GM12878 (cell line): ENCODE data around the gene SH3BP5. TPM values are rescaled to one million over a fixed set of nuclear protein-coding genes. Genes with fewer than 3 reads are reported as not detected.

ENCODE experiments used
- ATAC-seq: fragments of 200-7000 bp; cut with Tn5 transposase; 3 replicates; pipeline ENCODE4 v1.9.1; 2020; ENCODE audit warnings: mild to moderate bottlenecking, moderate library complexity
- BruUV-seq: library from RNA; stranded (reverse); fragments of 400-500 nt; replicated peaks from 2 replicates; lab custom pipeline; 2021; lab: Mats Ljungman, UMichigan
- CTCF ChIA-PET: fragments of 300-600 bp; sonication (Branson Sonifier 250); formaldehyde crosslinking; extraction: SDS; loops from one replicate; lab custom pipeline; 2021; ENCODE audit warnings: inconsistent platforms; lab: Yijun Ruan, JAX
- POLR2A ChIA-PET: fragments of 350-600 bp; formaldehyde crosslinking; extraction: SDS; loops from one replicate; lab custom pipeline; 2021; ENCODE audit warnings: inconsistent platforms; lab: Charles Lee
- RAD21 ChIA-PET: fragments of 300-600 bp; sonication (Branson Sonifier 250); formaldehyde crosslinking; loops from one replicate; lab custom pipeline; 2023; ENCODE audit warnings: antibody characterized with exemption; ENCODE audit not compliant: unreplicated experiment; lab: Charles Lee
- SMC1A ChIA-PET: fragments of 300-600 bp; sonication (Branson Sonifier 250); formaldehyde crosslinking; loops from one replicate; lab custom pipeline; 2023; ENCODE audit not compliant: unreplicated experiment, uncharacterized antibody; lab: Charles Lee
- DNase-seq: peaks from one replicate; pipeline ENCODE4 v3.0.0-alpha.2; 2011; ENCODE audit warnings: low read depth, low spot score
- FAIRE-seq: peaks from 3 replicates; lab custom pipeline; 2011; peaks lifted over from hg19 to GRCh38; lab: Jason Lieb, UNC
- H2AFZ ChIP-seq: 2 replicates; pipeline ENCODE4 v1.6.0; 2011; ENCODE audit warnings: low read depth, low read length, control low read depth; ENCODE audit not compliant: control insufficient read depth
- H3K27ac ChIP-seq: 2 replicates; pipeline ENCODE4 v1.5.1; 2011; ENCODE audit warnings: control low read depth; ENCODE audit not compliant: control insufficient read depth, insufficient read depth
- H3K27me3 ChIP-seq, 2 experiments: replicated peaks in 1 of 2; 2 replicates each; pipeline versions ENCODE4 v1.6.0 to v1.6.1; 2011; ENCODE audit warnings: low read length in 1 of 2; ENCODE audit not compliant: control insufficient read depth in 2 of 2, insufficient read depth in 2 of 2
- H3K36me3 ChIP-seq, 2 experiments: 2 replicates each; pipeline ENCODE4 v1.5.1; 2011; ENCODE audit warnings: low read length in 1 of 2; ENCODE audit not compliant: control insufficient read depth in 2 of 2, insufficient read depth in 2 of 2
- H3K4me1 ChIP-seq: 2 replicates; pipeline ENCODE4 v1.6.1; 2011; ENCODE audit warnings: mild to moderate bottlenecking, low read length, moderate library complexity, mixed read lengths; ENCODE audit not compliant: control insufficient read depth, insufficient read depth
- H3K4me2 ChIP-seq: 2 replicates; pipeline ENCODE4 v1.6.0; 2011; ENCODE audit warnings: control low read depth; ENCODE audit not compliant: control insufficient read depth, insufficient read depth
- H3K4me3 ChIP-seq: fragments of 200-600 bp; sonication (generic); 2 replicates; pipeline ENCODE4 v1.5.1; 2016
- H3K79me2 ChIP-seq: 2 replicates; pipeline ENCODE4 v1.6.0; 2011; ENCODE audit warnings: low read length; ENCODE audit not compliant: control insufficient read depth, insufficient read depth
- H3K9ac ChIP-seq: 2 replicates; pipeline ENCODE4 v1.8.0; 2011; ENCODE audit warnings: low read length, control low read depth, mixed read lengths; ENCODE audit not compliant: control insufficient read depth, insufficient read depth
- H3K9me3 ChIP-seq: replicated peaks from 3 replicates; pipeline ENCODE4 v1.5.1; 2011; ENCODE audit warnings: mild to moderate bottlenecking, low read length; ENCODE audit not compliant: control insufficient read depth, insufficient read depth
- H4K20me1 ChIP-seq: 2 replicates; pipeline ENCODE4 v1.6.0; 2011; ENCODE audit not compliant: control insufficient read depth, insufficient read depth
- GABPA ChIP-seq: IDR thresholded peaks from 2 replicates; pipeline ENCODE4 v1.6.1; 2014; ENCODE audit warnings: antibody characterized with exemption, low read depth, mild to moderate bottlenecking, inconsistent platforms
- GATAD2B ChIP-seq: fragments of 450-650 bp; conservative IDR thresholded peaks from 2 replicates; pipeline ENCODE4 v1.6.1; 2017; ENCODE audit warnings: low read depth, mild to moderate bottlenecking, moderate library complexity
- HDAC6 ChIP-seq: fragments of 200-600 bp; sonication (generic); IDR thresholded peaks from one replicate; pipeline ENCODE4 v1.8.0; 2017; ENCODE audit warnings: antibody characterized with exemption; ENCODE audit not compliant: unreplicated experiment
- IKZF1 ChIP-seq: fragments of 450-650 bp; conservative IDR thresholded peaks from 2 replicates; pipeline ENCODE4 v1.6.1; 2017; ENCODE audit warnings: antibody characterized with exemption, mild to moderate bottlenecking
- MYB ChIP-seq: fragments of 150-350 bp; IDR thresholded peaks from 2 replicates; pipeline ENCODE4 v1.6.1; 2014; ENCODE audit warnings: mild to moderate bottlenecking, low read depth, low read length, borderline replicate concordance
- SIX5 ChIP-seq: IDR thresholded peaks from 2 replicates; pipeline ENCODE4 v1.6.1; 2011; ENCODE audit warnings: mild to moderate bottlenecking, low read depth, low read length, moderate library complexity; ENCODE audit not compliant: severe bottlenecking
- SMAD1 ChIP-seq: fragments of 450-650 bp; IDR thresholded peaks from 2 replicates; pipeline ENCODE4 v1.6.1; 2018; ENCODE audit warnings: mild to moderate bottlenecking, low read depth; ENCODE audit not compliant: partially characterized antibody
- SP1 ChIP-seq: IDR thresholded peaks from one replicate; pipeline ENCODE4 v1.6.1; 2011; ENCODE audit warnings: low read depth, low read length
- STAT3 ChIP-seq: IDR thresholded peaks from 2 replicates; pipeline ENCODE4 v1.6.1; 2011; ENCODE audit warnings: low read depth, low read length, improper control_type of control experiment
- WGBS: methylation state at CpG from one replicate; pipeline ENCODE4 v1.1.6; 2016; ENCODE audit warnings: low lambda C conversion rate; ENCODE audit not compliant: insufficient replicate concordance, insufficient coverage; ENCODE audit errors: missing lambda C conversion rate; 5-methylcytosine and 5-hydroxymethylcytosine counted together
- in situ Hi-C: fragments of 300-500 bp; cut with MboI; formaldehyde crosslinking; loops from 9 replicates; pipeline ENCODE4 v1.14.3; 2018; ENCODE audit warnings: mixed read lengths
- intact Hi-C: fragments of 100-400 bp; cut with micrococcal nuclease; formaldehyde crosslinking; loops from one replicate; pipeline ENCODE4 v1.14.2; 2022; ENCODE audit not compliant: unreplicated experiment
- polyA plus RNA-seq, 11 experiments: library from polyadenylated mRNA; depleted of rRNA in 4 of 11; unstranded in 6 of 11; stranded (reverse) in 5 of 11; fragments of >200 nt; fragmentation: Nextera tagmentation in 4 of 11; fragmentation: Illumina TruSeq in 1 of 11; extraction: Ambion mirVana in 4 of 11; extraction: Trizol in 1 of 11; gene quantifications; 1 replicate in 1 of 11; 2 replicates in 10 of 11; pipeline versions ENCODE4 v1.2.1 to v1.2.3, GENCODE V29; 2011 to 2016; ENCODE audit warnings: inconsistent platforms in 2 of 11, missing spikeins in 2 of 11, low read depth in 1 of 11
- total RNA-seq, 4 experiments: library from RNA; depleted of rRNA in 3 of 4; stranded (reverse); fragments of >200 nt in 3 of 4; fragmentation: Illumina TruSeq in 1 of 4; extraction: Trizol in 1 of 4; gene quantifications; 2 replicates each; pipeline versions ENCODE4 v1.2.1 to v1.2.3, GENCODE V29; 2013 to 2021
- TF ChIP-seq, protein P1 (sequence below): fragments of 450-650 bp; formaldehyde crosslinking; IDR thresholded peaks from 2 replicates; pipeline ENCODE4 v1.5.0; 2022; ENCODE audit warnings: mild to moderate bottlenecking, missing genetic modification characterization
- TF ChIP-seq, protein P2 (sequence below): IDR thresholded peaks from 2 replicates; pipeline ENCODE4 v1.6.1; 2011; ENCODE audit warnings: borderline replicate concordance, low read depth, mild to moderate bottlenecking, moderate library complexity, low read length; ENCODE audit not compliant: insufficient read depth, poor library complexity, severe bottlenecking
- TF ChIP-seq, protein P3 (sequence below): IDR thresholded peaks from 2 replicates; pipeline ENCODE4 v1.6.1; 2012; ENCODE audit warnings: low read depth, low read length, improper control_type of control experiment

SH3BP5 gene
- total and polyA plus RNA-seq, 10 of the 15 experiments (the other 5 are each of a cell fraction or from before 2014, with no cell fraction given) = 14.9 to 87.5 (median 43.7) TPM

GRCh38 chr3:15220661-15221060, 111.7 kb downstream of the SH3BP5 start:
- ATAC-seq (no peak), FAIRE-seq (no peak), DNase-seq (no peak)
- no TSS peak for BruUV-seq
- WGBS = 100% methylated on average over 2 of the region's 2 CpGs
- no peak overlapping the region for H3K4me3 ChIP-seq
- H3K4me2 ChIP-seq = no peak overlapping the region
- H3K27ac ChIP-seq = no peak overlapping the region
- no peaks in the 10 kb centered on the region; the same call in 1 of the 2 replicates for H3K79me2 ChIP-seq
- intact Hi-C loops = no loop called here
- in situ Hi-C loops = no loop called here
- ChIA-PET CTCF (interaction anchor here (0.6 to 2.8 kb wide), 4 partner anchors 15 to 191 kb away, joined by 4 to 11 read pairs (median 8); partner anchors contain the start of gene CAPN7), POLR2A (interaction anchor here (0.6 to 1.5 kb wide), 3 partner anchors 12 to 122 kb away, joined by 3 to 7 read pairs (median 4); partner anchors contain the start of gene CAPN7), SMC1A (interaction anchor here (1.1 to 2.4 kb wide), 6 partner anchors 14 to 185 kb away, joined by 3 to 11 read pairs (median 5); partner anchors contain the start of gene CAPN7), RAD21 (no interaction called here)
- no peaks in the 10 kb centered on the region for H3K9me3 ChIP-seq
- H4K20me1 ChIP-seq = no peaks in the 10 kb centered on the region
- no peak overlapping the region for H2AFZ ChIP-seq
- no peak overlapping the region for H3K9ac ChIP-seq
- peaks cover 5 to 7% of the 10 kb centered on the region in 2 experiments for H3K36me3 ChIP-seq
- H3K27me3 ChIP-seq = no peaks in the 10 kb centered on the region
- peaks cover 5% of the 10 kb centered on the region; the same call in 1 of the 2 replicates for H3K4me1 ChIP-seq
- TF ChIP-seq SMAD1 = no peak
- no peak for TF ChIP-seq MYB

- intact Hi-C loops = no loop called here
- FAIRE-seq (no peak), ATAC-seq (no peak), DNase-seq (no peak)
- Histone ChIP-seq H3K4me2 (no peak overlapping the region), H3K4me3 (no peak overlapping the region), H3K27me3 (no peaks in the 10 kb centered on the region), H3K9ac (no peak overlapping the region), H3K4me1 (peaks cover 7% of the 10 kb centered on the region; the same call in 1 of the 2 replicates), H3K9me3 (no peaks in the 10 kb centered on the region), H3K36me3 (peaks cover 5 to 7% of the 10 kb centered on the region in 2 experiments), H4K20me1 (no peaks in the 10 kb centered on the region), H2AFZ (no peak overlapping the region), H3K79me2 (no peaks in the 10 kb centered on the region; the same call in 1 of the 2 replicates), H3K27ac (no peak overlapping the region)
- ChIA-PET RAD21 (no interaction called here), POLR2A (interaction anchor here (1.5 kb wide), 1 partner anchor 12 kb away, joined by 7 read pairs; no protein-coding TSS in a partner anchor), CTCF (interaction anchor here (2.8 kb wide), 1 partner anchor 112 kb away, joined by 10 read pairs; no protein-coding TSS in a partner anchor), SMC1A (interaction anchor here (0.7 to 2.4 kb wide), 5 partner anchors 14 to 185 kb away, joined by 3 to 11 read pairs (median 5); partner anchors contain the start of gene CAPN7)
- BruUV-seq = no TSS peak
- 92% methylated on average over 8 of the region's 8 CpGs for WGBS
- in situ Hi-C loops = no loop called here
- TF ChIP-seq GABPA (no peak), STAT3 (no peak), HDAC6 (no peak), IKZF1 (no peak), SIX5 (no peak), SP1 (no peak), GATAD2B (no peak)
- TF ChIP-seq, protein P1, sequence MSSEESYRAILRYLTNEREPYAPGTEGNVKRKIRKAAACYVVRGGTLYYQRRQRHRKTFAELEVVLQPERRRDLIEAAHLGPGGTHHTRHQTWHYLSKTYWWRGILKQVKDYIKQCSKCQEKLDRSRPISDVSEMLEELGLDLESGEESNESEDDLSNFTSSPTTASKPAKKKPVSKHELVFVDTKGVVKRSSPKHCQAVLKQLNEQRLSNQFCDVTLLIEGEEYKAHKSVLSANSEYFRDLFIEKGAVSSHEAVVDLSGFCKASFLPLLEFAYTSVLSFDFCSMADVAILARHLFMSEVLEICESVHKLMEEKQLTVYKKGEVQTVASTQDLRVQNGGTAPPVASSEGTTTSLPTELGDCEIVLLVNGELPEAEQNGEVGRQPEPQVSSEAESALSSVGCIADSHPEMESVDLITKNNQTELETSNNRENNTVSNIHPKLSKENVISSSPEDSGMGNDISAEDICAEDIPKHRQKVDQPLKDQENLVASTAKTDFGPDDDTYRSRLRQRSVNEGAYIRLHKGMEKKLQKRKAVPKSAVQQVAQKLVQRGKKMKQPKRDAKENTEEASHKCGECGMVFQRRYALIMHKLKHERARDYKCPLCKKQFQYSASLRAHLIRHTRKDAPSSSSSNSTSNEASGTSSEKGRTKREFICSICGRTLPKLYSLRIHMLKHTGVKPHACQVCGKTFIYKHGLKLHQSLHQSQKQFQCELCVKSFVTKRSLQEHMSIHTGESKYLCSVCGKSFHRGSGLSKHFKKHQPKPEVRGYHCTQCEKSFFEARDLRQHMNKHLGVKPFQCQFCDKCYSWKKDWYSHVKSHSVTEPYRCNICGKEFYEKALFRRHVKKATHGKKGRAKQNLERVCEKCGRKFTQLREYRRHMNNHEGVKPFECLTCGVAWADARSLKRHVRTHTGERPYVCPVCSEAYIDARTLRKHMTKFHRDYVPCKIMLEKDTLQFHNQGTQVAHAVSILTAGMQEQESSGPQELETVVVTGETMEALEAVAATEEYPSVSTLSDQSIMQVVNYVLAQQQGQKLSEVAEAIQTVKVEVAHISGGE (CRISPR knock-in tag) = no peak
- TF ChIP-seq, protein P2, sequence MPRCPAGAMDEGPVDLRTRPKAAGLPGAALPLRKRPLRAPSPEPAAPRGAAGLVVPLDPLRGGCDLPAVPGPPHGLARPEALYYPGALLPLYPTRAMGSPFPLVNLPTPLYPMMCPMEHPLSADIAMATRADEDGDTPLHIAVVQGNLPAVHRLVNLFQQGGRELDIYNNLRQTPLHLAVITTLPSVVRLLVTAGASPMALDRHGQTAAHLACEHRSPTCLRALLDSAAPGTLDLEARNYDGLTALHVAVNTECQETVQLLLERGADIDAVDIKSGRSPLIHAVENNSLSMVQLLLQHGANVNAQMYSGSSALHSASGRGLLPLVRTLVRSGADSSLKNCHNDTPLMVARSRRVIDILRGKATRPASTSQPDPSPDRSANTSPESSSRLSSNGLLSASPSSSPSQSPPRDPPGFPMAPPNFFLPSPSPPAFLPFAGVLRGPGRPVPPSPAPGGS = no peak
- TF ChIP-seq, protein P3, sequence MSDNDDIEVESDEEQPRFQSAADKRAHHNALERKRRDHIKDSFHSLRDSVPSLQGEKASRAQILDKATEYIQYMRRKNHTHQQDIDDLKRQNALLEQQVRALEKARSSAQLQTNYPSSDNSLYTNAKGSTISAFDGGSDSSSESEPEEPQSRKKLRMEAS = no peak
These were observed 112.3 kb downstream of the SH3BP5 start for GRCh38 chr3:15220056-15220455.
